ENCODE data around the gene YY1. TPM values are rescaled to one million over a fixed set of nuclear protein-coding genes. Genes with fewer than 3 reads are reported as not detected.
"Not testable (repeated sequence)": the region's sequence is repeated elsewhere in the genome, so short reads cannot be mapped to it uniquely, and the experiment has no call there.

The YY1 gene
- total RNA-seq, 2 experiments from 2014 or later: 86.4 to 89.6 TPM

DNA sequence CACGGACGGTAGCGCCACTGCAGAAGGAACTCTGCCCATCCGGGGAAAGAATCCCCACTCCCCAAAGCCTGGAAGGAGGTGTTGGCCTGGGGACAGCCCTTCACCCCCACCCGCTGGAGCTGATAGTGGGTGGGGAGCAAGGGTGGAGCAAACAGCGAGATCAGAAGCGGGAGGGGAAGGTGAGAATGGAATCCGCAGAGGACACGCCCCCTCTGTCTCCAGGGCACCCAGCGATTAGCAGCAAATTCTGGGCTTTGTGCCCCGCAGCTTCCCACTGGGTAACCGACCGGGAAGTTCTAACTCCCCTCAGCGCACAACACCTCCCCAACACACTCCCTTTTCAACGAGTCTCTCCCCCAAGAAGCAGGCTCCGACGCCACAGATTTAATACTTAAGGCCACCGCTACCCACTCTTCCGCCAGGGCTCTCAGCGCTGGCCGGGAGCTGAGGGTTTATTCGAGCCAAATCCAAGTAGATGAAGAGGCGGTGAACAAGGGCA is 65.9 kb downstream of the YY1 start:
- Mint-ChIP-seq H3K4me1 (peaks cover 10% of the 10 kb centered on the region), H3K27ac (peak overlapping the region; percentile 50), H3K27me3 (peaks cover 19% of the 10 kb centered on the region), H3K36me3 (no peaks in the 10 kb centered on the region), H3K4me3 (peak overlapping the region; percentile 76), H3K9me3 (no peaks in the 10 kb centered on the region)
- POLR2A ChIA-PET: interaction anchor here (1.1 kb wide), 1 partner anchor 73 kb away, joined by 3 read pairs; no protein-coding TSS in a partner anchor
- DNase-seq: no peak
- ATAC-seq (ENCODE audit: low read depth): no peak

- Mint-ChIP-seq H3K4me3 (peak overlapping the region; percentile 80), H3K4me1 (peaks cover 10% of the 10 kb centered on the region), H3K27me3 (peaks cover 19% of the 10 kb centered on the region), H3K36me3 (no peaks in the 10 kb centered on the region), H3K27ac (peak overlapping the region; percentile 50), H3K9me3 (no peaks in the 10 kb centered on the region)
- DNase-seq: peak; percentile 56
- peak; percentile 8 for ATAC-seq (ENCODE audit: low read depth)
- POLR2A ChIA-PET: interaction anchor here (1.1 kb wide), 1 partner anchor 72 kb away, joined by 3 read pairs; no protein-coding TSS in a partner anchor
These were observed 66.6 kb downstream of the YY1 start for GRCh38 chr14:100305324-100306100.

- Mint-ChIP-seq H3K27me3 (peaks cover 23% of the 10 kb centered on the region), H3K4me3 (peak within 1 kb of the TSS; percentile 80), H3K27ac (no peak within 1 kb of the TSS), H3K4me1 (peaks cover 10% of the 10 kb centered on the region), H3K9me3 (no peaks in the 10 kb centered on the region), H3K36me3 (no peaks in the 10 kb centered on the region)
- DNase-seq (peak; percentile 87), ATAC-seq (ENCODE audit: low read depth) (peak; percentile 90)
- POLR2A ChIA-PET: interaction anchor here (0.6 kb wide), 1 partner anchor 69 kb away, joined by 3 read pairs; a partner anchor contains a TSS
These were observed 67.4 kb downstream of the YY1 start, which contains the start of gene SLC25A29 for GRCh38 chr14:100306101-100306997. TSS of gene SLC25A29 (minus strand) at chr14:100306444. CDS start at chr14:100306232, 212 bp downstream.

DNA sequence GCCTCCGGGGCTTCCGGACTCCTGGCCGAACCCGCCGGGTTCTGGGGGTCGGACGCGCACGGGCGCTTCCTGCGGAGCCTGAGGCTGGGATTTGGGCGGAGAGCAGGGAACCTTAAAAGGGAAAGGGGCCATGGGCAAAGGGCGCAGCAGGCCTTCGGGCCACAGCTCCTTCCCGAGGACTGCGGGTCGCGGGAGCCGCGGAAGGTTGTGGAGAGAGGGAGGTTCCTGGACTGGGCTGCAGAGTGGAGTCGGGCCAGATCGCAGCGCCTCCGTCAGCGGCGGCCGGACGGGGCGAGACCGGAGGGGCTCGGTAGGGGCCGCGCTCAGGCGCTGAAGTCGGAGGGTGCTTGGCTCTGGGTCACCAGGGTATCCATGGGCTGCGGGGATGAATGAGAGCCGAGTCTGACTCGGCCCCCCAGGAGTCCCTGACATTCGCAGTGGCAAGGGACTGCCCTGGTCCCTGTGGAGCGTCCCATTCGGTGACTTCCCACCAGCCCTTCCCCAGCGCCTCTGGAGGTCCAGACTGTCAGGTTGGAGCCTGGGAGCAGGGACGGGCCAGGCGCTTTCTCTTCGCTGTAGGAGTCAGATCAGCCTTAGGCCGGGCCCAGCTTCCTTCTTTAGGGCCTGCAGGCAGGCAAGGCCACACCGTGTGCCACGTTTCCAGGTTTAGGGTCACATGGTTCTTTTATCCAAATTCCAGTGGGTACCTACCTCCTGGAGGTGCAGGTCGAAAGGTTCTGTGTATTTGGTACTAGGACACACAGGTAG is 68.2 kb downstream of the YY1 start:
- H3K27ac Mint-ChIP-seq: no peak overlapping the region

GRCh38 chr14:100307766-100308426 is 69.0 kb downstream of the YY1 start:
- POLR2A ChIA-PET: no interaction called here
- Mint-ChIP-seq H3K36me3 (no peaks in the 10 kb centered on the region), H3K9me3 (no peaks in the 10 kb centered on the region), H3K27me3 (peaks cover 35% of the 10 kb centered on the region), H3K4me1 (peaks cover 9% of the 10 kb centered on the region), H3K27ac (no peak overlapping the region), H3K4me3 (peak overlapping the region; percentile 73)
- DNase-seq: no peak
- no peak for ATAC-seq (ENCODE audit: low read depth)

More for the DNA sequence above, 68.2 kb downstream of the YY1 start:
- Mint-ChIP-seq H3K9me3 (no peaks in the 10 kb centered on the region), H3K4me3 (peak overlapping the region; percentile 73), H3K36me3 (no peaks in the 10 kb centered on the region), H3K27me3 (peaks cover 29% of the 10 kb centered on the region), H3K4me1 (peaks cover 10% of the 10 kb centered on the region)
- no peak for ATAC-seq (ENCODE audit: low read depth)
- POLR2A ChIA-PET: no interaction called here
- no peak for DNase-seq

- peaks cover 35% of the 10 kb centered on the region for H3K27me3 Mint-ChIP-seq
- ATAC-seq (ENCODE audit: low read depth); DNase-seq; H3K36me3 Mint-ChIP-seq; H3K4me1 Mint-ChIP-seq; POLR2A ChIA-PET; H3K9me3 Mint-ChIP-seq; H3K4me3 Mint-ChIP-seq: not testable (repeated sequence)
- peak overlapping the region; percentile 39 for H3K27ac Mint-ChIP-seq
These were observed 69.5 kb downstream of the YY1 start for GRCh38 chr14:100308427-100308792.

GRCh38 chr14:100309028-100309737 is 70.2 kb downstream of the YY1 start:
- H3K27me3 Mint-ChIP-seq: peaks cover 35% of the 10 kb centered on the region
- H3K4me1 Mint-ChIP-seq: peaks cover 9% of the 10 kb centered on the region
- no peaks in the 10 kb centered on the region for H3K9me3 Mint-ChIP-seq
- POLR2A ChIA-PET: no interaction called here
- peak overlapping the region; percentile 39 for H3K27ac Mint-ChIP-seq
- no peak overlapping the region for H3K4me3 Mint-ChIP-seq
- H3K36me3 Mint-ChIP-seq: no peaks in the 10 kb centered on the region
- no peak for ATAC-seq (ENCODE audit: low read depth)
- DNase-seq: no peak

GRCh38 chr14:100312110-100312876 is 73.3 kb downstream of the YY1 start:
- H3K4me1 Mint-ChIP-seq; H3K4me3 Mint-ChIP-seq; H3K9me3 Mint-ChIP-seq; H3K36me3 Mint-ChIP-seq; POLR2A ChIA-PET; ATAC-seq (ENCODE audit: low read depth); H3K27ac Mint-ChIP-seq; DNase-seq: not testable (repeated sequence)
- H3K27me3 Mint-ChIP-seq: peaks cover 26% of the 10 kb centered on the region

GRCh38 chr14:100312877-100313400 is 74.0 kb downstream of the YY1 start:
- H3K4me1 Mint-ChIP-seq: peaks cover 3% of the 10 kb centered on the region
- no peak for ATAC-seq (ENCODE audit: low read depth)
- H3K27me3 Mint-ChIP-seq: peaks cover 22% of the 10 kb centered on the region
- no peak overlapping the region for H3K27ac Mint-ChIP-seq
- POLR2A ChIA-PET: no interaction called here
- H3K4me3 Mint-ChIP-seq: no peak overlapping the region
- no peaks in the 10 kb centered on the region for H3K36me3 Mint-ChIP-seq
- no peaks in the 10 kb centered on the region for H3K9me3 Mint-ChIP-seq
- DNase-seq: no peak

GRCh38 chr14:100313464-100314230 is 74.7 kb downstream of the YY1 start:
- ATAC-seq (ENCODE audit: low read depth) (no peak), DNase-seq (no peak)
- Mint-ChIP-seq H3K27ac (no peak overlapping the region), H3K27me3 (peaks cover 20% of the 10 kb centered on the region), H3K9me3 (no peaks in the 10 kb centered on the region), H3K4me3 (no peak overlapping the region), H3K4me1 (peaks cover 3% of the 10 kb centered on the region), H3K36me3 (no peaks in the 10 kb centered on the region)
- POLR2A ChIA-PET: no interaction called here

DNA sequence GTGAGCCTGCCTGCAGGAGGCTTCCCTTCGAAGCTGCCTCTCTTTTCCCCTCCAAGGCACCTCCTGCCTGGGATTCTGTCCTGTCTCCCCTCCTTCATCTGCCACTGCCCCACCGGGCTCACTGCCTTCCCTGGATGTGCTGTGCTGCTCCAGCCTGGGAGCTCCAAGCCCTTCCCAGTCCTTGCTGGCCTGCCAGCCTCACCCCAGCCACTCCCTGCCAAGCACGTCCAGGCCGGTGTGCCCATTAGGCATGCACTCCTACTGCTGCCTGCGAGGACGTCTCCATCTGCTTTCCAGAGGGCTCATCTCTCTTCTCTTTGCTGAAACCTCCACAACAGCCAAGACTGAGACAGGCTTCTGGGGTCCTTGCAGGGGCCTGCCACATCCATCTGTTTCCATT is 75.8 kb downstream of the YY1 start:
- Mint-ChIP-seq H3K36me3 (no peaks in the 10 kb centered on the region), H3K27ac (no peak overlapping the region), H3K9me3 (no peaks in the 10 kb centered on the region), H3K4me3 (no peak overlapping the region), H3K4me1 (peaks cover 3% of the 10 kb centered on the region), H3K27me3 (peaks cover 17% of the 10 kb centered on the region)
- POLR2A ChIA-PET: no interaction called here
- no peak for DNase-seq
- no peak for ATAC-seq (ENCODE audit: low read depth)
